Occipital lobe (tissue), 2 donors: ENCODE results near the gene TMEM258. TPM values are rescaled to one million over a fixed set of nuclear protein-coding genes. Genes with fewer than 3 reads are reported as not detected.
A peak's percentile ranks its signal among the peaks of the same experiment; 100 is the strongest.

Source experiments
- DNase-seq: peaks from one replicate; lab custom pipeline; 2025; lab: John Stamatoyannopoulos, UW
- total RNA-seq: library from RNA; depleted of rRNA; stranded (reverse); fragments of >200 nt; gene quantifications from one replicate; pipeline ENCODE4 v1.2.3, GENCODE V29; 2014

The TMEM258 gene
- total RNA-seq, 1 donor from 2014 or later: 39.6 TPM

DNA sequence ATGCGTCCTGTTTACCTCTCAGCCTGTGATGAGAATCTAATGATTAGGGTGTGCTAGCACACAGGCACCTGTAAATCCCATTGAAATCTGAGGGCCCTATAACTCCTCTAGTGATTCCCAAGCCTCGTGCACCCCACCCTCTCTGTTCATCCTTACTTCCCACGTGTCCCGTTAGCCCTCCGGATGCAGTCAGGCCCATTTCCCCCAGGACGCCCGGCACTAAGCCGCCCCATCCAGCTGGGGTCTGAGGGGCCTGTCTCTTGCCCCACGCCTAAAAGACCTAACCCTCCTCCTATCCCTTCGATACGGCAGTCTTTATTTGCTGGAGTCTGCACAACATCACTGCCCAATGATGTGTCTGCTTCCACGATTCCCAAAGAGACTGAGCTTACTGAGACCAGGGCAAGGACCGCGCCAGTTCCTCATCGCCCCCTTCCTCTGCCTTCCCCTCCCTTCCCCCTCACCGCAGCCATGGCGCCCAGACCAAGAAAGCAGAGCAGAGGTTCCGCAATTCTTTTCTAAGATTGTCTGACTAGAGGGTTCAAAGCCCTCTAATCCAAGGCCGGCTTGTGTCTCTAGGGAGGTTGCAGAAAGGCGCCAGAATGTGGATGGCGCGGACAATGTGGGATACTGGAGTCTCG, 34.7 kb upstream of the TMEM258 start:
- no peak for DNase-seq

DNA sequence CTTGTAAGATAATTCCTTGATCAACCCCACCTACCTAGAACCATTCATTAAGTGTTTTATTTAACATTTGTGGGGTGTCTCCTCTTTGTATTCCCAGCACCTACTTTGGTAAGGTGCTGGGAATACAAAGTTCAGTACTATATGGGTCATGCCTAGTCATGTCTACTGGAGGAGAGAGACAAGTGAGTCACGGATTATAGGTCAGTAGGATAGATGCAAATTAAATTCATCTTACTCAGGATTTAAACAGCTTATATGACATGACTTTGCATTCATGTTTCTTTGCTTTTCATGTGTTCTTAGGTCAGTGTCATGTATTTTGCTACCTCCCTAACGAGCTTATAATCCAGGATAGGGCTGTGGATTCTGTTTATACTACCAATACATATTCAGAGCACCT, 27.8 kb upstream of the TMEM258 start:
- no peak for DNase-seq

DNA sequence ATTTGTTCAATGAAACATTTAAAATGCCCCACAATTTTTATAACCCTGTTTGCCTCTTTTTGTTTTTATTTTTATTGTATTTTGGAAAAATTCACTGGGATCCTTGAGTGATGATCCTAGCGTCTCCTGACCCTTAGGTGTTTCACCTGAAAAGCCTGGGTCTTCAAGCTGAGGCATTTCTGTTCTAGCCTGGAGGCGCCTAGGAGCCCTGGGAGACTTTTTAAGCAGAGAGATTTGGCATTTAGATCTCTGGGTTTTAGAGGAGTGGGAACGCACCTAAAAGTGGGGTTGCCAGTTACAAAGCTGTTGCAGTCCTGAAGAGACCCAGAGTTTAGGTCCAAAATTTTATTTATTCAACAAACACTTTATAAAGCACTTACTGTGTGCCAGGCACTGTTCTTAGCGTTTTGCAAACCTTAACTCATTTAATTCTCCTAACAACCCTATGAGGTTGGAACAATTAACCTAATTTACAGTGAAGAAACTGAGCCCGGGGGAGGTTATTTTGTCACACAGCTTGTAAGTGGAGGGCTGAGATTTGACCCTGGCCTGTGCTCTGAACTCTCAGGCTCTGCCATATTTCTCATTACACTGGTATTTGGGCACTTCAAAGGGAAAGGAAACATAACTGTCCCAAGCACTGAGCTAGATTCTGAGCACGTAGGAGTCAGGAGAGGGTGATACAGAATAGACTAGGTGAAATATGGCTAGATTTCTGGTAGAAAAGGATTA, 25.2 kb upstream of the TMEM258 start:
- no peak for DNase-seq

DNA sequence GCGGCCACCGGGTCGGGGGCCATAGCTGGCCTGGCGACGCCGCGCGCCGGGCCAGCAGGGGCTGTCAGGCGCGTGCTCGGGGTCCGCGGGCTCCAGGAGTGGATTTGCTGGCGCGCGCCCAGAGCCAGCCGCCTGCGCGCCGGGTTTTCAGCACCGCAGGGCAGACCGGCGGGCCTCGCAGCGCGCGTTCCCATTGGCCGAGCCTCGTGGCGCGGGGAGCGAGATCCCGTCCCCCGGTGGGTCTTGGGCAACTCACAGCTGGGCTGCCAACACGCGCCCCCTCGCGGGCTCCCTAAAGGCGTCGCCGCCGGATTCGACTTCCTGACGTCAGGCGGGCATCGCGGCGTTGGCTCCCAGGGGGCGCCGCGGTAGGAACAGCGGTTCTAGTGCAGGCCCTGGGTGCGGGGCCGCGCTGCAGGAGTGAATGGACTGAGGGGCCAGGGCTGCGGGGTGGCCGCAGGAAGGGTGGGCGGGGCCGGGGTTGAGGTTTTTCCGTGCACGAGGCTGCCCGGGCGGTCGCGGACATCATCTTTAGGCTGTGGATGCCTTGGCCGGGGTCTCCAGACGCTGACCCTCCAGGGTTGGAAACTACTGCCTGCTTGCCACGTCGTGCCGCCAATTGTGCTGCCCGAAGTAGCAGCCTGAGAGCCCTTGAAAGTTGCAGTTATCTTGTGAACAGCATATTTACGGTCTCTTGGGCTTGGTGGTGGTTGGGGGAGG, 24.5 kb upstream of the TMEM258 start, which contains the start of gene FADS1:
Gene FADS1, minus strand, starts transcription at position 268 of the 720 bp plus-strand sequence. Its CDS starts 74 bp downstream, at position 194.
- peak; percentile 89 for DNase-seq

DNA sequence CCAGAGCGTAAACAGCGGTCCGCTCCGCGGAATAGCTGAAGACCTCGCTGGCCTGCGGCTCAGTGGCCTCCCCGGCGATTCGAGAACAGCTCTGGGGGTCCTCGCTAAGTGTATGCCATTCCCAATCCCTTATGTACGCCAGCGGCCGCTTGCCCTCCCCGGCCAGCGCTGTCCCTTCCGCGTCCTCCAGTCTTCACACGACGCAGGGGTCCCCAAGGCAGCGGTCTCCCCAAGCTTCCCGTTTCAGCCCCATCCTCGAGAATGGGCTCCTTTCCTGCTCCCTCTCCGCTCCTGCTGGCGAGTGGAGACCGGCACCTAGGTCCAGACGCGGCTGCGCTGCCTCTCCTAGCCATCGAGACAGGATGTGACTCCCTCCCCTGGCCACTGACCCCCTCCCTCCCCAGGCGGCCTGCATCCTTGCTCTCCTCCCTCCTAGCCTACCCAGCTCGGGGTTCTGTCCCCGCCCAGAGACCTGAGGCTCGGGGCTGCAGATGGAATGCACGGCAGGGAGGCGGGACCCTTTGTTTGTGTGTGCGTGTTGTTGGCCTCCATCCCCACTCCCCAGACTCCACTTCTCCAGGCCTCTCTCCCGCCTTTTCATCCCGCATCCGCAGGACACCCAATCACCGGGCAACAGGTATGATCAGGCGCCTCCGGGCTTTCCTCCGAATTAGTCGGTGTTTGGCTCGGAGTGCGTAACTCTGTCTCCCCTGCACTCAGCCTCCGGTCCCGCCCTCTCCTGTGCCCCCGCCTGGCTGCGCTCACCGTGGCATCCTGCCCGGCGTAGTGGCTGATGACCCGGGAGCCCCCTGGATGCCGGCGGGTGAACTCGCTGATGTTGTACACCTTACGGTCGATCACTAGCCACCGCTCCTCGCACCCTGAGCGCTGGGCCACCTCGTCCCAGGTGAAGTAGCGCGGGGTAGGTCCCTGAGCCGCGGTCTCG, 23.7 kb upstream of the TMEM258 start:
- DNase-seq: peak; percentile 51

DNA sequence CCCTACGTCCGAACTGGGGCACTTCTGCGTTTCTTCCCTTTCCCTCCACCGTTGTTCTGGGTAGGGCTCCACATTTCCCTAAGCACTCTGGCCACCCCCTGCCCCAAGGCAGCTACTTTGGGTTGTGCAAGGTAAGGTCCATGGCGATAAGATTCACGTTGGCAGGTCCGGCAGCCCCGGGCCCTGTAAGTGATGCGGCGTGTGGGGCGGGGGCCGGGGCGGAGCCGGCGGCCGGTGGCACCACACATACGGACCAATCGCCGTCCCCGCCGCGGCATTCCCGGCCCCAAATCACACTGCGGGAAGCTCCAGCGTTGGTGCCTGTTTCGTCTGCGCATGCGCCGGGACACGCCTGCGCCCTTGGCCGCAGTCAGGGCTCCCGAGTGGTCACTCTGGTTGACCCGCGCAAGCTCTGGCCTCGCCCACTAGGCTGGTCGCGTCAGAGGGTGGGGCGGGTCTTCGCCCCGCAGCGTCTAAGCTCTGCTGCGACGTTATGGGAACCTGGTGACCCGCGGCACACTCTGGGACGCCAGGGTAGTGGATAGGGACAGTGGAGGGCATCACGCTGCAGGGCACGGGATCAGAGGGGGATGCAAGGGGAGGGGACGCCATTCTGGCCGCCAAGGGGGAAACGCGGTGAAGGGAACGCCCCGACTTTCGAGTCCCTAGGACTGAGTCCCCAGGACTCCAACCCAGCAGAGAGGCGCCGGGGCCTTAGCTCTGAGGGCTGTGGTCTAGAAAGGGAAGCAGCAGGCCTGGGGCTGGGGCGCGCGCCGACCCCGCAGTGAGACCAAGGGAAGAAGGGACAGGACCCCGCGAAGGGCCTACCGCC, 22.8 kb upstream of the TMEM258 start:
- peak; percentile 94 for DNase-seq

DNA sequence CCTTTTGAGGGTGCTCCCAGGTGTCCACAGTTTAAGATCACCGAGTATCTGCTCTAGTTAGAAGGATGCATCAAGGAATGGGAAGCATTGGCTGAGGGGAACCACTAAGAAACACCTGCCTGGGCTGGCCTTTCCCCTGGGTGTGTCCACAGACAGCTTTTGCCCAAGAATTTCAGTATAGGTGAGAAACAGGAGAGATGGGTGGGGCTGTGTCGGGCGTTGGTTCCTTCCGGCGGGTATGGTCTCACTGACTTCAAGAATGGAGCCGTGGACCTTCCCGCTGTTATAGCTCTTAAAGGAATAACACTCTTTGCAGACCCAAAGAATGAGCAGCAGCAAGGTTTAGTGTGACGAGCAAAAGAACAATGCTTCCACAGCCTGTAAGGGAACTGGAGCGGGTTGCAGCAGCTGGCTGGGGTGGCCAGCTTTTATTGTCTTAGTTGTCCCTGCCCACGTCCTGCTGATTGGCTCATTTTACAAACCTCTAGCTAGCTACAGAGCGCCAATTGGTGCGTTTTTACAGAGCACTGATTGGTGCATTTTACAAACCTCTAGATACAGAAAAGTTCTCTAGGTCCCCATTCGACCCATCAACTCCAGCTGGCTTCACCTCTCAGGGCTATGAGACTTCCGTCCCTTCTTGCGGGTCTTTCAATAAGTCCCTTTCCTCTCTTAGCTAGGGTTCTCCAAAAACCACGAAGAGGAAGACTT, 22.0 kb upstream of the TMEM258 start:
- DNase-seq: peak; percentile 62

DNA sequence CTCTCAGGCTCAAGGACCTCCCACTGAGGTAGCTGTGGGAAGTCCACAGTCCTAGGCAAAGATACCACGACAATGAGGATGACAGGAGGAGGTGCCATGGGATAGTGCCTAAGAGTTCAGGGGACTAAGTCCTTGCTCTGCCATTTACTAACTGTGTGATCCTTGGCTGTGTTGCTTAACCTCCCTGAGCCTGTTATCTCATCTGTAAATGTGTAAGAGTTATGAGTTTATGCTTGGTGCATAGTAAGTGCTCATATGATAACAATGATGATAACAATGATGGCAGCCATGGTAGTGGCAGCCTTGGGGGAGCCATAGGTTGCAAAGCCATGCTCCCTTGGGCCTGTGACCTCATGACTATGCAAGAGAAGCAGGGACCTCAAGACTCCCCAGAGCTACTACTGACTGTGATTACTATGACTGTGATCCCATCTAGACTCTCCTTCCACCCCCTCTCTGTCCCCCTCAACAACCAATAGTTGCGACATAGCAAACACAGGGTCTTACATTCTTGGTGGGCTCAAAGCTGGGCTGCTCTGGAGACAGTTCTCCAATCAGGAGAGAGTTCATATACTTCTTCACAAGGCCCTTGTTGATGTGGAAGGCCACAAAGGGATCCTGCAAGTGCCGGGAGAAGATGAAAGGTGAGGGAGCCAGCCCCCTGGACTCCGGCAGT, 20.5 kb upstream of the TMEM258 start:
- DNase-seq: no peak

DNA sequence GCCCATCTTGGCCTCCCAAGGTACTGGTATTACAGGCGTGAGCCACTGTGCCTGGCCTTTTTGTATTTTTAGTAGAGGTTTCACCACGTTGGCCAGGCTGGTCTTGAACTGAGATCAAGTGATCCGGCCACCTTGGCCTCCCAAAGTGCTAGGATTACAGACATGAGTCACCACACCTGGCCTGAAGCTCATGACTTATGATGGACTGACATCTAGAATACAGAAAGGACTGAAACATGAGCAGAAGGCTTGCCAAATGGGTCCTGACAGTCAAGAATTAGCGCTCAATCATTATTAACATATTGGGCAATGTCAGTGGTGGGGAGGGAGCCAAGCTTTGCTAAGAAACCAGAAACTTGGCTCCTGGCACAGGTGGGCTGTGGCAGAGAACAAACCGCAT, 19.4 kb upstream of the TMEM258 start:
- DNase-seq: no peak

DNA sequence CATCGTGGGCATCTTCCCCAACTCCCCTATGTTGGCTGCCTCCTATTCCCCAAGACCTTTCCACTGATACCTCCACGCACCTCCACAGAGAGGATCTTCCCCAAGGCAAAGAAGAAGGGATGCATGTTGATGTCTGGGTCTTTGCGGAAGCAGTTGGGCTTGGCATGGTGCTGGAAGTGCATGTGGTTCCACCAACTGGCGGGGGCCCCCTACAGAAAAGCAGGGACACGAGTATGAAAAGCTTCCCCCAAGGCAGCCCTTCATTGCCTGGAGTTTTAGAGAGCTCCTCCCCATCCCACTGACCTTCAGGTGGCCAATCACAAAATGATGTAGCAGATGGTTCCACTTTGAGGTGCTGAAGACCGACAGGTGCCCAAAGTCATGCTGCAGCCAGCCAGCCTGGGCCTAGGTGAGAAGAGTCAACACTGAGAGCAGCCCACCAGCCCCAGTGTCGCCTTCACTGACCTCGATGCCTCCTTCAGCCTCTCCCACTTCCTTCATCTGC, 18.3 kb upstream of the TMEM258 start:
- DNase-seq: no peak

DNA sequence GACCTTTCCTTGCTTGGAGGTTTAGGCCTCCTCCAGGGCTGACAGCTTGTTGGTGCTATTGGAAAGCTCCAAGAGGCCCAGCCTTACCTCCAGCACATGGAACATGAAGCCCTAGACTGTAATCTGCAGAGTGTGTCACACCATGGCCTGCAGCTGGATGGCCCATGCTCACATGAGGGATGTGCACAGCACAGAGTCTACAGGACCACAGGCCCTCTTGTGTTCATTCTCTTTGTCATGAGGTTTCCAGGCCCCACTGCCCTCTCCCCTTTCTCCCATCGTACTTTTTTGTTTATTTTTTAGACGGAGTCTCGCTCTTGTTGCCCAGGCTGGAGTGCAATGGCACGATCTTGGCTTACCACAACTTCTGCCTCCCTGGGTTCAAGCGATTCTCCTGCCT, 14.4 kb upstream of the TMEM258 start:
- DNase-seq: no peak

DNA sequence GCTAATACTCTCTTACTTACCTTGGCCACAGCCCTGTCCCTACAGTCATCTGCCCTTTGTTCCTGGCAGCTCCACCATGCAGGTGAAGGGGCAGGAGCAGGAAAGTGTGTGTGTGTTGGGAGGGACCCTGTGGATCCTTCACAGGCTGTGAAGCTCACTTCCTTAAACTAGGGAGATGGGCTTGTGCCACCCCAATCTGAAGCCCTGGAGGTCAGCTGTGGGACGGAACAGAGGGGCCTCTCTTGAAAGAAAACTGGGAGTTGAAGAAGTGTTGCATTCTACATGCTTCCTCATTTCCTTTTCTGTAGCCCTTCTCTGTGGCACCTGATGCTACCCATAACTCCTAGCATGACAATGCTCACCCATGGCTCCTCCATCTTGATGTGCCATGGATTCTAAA, 12.7 kb upstream of the TMEM258 start:
- DNase-seq: no peak

DNA sequence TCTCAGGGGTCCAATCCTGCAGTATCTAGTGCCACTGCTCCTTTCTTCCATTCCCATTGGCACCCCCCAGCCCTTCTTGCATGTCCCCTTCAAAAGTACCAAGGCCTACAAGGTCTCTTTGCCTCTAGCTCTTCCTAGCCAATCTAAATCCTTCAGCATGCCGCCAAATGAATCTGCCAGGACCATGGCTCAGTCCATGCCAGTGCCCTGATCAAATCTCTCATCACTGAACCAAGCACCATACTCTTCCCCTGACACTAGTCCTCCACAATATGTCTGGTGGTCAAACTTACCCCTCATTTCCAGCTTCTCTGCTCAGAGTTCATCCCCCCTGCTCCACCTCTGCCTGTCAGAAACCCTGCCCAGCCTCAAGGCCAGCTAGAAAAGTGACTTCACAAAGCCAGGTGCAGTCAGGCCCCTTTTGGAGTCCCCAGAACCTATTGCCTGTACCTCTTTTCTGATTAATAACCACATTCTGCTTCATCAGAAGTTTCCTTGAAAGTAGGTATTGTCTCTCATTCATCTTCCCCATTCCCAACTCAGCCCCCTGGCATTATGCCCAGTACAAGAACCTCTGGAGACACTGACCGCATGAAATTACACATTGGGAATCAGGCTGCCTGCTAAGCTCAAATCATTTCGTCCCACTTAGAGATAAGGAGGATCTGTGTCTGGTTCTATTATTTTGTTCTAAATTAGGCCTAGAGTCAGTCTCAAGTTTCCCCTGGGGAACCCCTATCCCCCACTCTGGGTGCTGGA, 11.7 kb upstream of the TMEM258 start:
- no peak for DNase-seq

DNA sequence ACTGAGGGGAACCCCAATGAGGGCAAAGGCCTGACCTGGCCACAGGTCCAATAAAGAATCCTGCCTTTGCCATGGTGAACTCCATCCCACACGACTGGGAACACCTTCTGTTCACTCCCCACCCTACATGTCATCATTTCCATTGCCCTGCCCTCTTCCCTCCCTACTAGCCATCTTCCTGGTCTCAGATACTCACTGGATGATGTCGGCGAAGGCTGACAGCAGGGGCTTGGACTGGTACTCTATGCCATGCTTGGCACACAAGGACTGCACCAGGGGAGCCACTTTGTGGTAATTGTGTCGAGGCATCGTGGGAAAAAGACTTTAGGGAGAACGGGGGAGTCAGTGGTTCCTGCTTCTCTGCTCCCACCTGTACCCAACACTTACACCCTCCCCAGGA, 10.2 kb upstream of the TMEM258 start:
- DNase-seq: no peak

DNA sequence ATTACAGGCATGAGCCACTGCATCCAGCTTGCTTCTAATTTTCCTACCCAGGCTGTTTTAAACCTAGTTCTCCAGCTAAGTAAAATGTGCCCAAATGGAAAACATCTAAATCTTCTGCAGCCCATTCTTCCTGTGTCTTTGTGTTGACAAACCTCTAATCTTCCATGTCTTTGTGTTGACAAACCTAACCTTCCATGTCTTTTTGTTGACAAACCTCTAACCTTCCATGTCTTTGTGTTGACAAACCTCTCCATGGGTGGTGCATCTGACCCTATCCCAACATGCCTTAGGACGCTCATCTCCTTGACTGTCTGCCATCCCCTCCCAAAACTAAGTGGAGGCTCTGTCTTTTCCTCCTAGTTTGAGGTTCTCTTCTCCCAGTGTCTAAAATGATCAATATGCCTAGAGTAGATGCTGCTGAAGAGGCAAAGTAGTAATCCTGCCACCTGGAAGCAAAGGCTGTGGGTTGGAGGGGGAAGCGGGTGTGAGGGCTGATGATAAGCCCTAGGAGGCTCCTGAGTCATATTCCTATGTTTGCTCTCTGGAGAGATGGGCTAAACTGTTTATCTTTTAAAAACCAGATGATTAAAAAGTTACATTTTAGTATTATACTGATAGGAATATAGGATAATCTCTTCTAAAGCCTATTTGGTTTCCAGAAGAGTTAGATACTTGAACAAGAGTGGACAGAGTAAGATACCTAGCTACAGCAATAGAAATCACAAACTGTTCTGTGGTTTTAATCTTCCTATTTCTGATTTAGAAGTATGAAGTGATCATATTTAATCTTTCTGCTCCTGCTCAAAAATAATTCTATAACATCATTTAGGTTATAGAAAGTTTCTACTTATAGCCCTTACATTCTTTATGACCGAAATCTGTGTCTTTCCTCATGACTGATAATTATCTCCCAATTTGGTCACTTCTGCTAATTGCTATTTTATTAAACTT, 8.2 kb upstream of the TMEM258 start:
- no peak for DNase-seq

DNA sequence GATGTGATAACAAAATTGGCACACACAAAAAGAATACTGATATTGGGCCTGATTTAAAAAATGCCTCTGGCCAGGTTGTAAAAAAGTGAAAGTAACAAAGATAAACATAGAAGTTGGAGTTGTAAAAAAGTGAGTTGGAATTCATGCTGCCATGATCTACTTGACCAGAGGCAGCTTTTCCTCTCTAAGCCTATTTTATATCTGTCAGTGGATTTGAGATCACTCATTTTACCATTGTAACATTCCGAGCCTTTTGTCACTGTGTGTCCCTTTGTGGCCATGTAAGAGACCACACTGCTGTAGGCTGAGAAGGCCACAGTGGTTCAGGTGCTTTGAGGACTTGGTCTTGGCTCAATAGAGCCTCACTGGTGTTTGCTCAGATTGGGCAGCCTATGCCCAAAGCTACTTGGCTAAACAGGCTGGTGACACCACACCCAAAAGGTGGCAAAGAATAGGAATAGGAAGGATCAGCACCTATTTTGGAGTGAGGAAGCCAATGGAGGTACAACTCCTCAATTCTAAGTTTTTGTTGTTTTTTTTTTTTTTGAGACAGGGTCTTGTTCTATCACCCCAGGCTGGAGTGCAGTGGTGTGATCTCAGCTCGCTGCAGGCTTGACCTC, 7.4 kb upstream of the TMEM258 start:
- DNase-seq: no peak
